ENCODE data around the gene FEN1.

The FEN1 gene

DNA sequence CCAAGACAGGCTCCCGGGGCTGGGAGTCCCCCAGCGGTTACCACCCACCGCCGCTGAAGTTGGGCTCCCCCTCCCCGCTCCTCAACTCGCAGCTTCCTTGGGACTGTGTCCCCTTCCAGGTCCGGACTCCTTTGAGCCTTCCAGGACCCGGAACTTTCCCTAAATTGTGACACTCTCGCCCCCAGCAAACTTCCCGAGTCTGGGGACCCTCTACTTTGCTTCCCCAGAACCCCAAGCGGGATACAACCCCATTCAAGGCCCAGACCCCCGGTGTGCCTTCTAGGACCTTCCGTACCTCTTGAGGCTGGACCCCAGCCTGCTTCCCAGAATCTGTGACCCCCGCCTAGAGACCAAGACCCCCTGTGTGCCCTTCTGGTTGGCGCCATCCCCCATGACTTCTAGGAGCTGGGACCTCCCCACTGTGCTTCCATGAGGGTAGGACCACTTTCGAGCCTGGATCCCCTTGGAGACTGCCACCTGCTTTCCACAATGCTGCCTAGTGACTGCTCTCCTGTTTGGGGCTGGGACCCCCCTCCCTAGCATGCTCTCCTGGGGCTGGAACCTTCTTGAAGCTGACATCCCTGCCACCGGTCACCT, 39.7 kb upstream of the FEN1 start:
- TF ChIP-seq, protein P1, sequence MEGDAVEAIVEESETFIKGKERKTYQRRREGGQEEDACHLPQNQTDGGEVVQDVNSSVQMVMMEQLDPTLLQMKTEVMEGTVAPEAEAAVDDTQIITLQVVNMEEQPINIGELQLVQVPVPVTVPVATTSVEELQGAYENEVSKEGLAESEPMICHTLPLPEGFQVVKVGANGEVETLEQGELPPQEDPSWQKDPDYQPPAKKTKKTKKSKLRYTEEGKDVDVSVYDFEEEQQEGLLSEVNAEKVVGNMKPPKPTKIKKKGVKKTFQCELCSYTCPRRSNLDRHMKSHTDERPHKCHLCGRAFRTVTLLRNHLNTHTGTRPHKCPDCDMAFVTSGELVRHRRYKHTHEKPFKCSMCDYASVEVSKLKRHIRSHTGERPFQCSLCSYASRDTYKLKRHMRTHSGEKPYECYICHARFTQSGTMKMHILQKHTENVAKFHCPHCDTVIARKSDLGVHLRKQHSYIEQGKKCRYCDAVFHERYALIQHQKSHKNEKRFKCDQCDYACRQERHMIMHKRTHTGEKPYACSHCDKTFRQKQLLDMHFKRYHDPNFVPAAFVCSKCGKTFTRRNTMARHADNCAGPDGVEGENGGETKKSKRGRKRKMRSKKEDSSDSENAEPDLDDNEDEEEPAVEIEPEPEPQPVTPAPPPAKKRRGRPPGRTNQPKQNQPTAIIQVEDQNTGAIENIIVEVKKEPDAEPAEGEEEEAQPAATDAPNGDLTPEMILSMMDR (conservative IDR thresholded peaks at IDR 0.05): no peak
- no peak overlapping the region for H3K27ac ChIP-seq

DNA sequence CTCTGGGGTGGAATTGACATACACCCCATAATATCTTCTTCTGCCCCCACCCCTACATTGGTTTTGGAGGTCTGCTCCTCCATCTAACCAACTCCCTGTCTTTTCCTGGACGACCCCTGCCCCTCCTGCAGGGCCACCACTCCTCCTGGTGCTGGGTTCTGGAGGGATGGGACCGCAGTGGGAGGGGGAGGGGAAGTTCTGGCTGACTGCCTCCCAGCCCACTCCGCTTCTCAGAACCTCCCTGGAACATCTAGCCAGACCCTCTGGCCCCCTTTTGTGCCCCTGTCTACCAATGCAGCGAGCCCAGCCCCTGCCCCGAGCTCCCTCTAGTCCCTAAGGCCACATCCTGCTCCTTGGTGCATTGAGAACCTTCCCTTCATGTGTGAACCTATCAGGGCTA, 39.0 kb upstream of the FEN1 start:
- TF ChIP-seq, protein P1 (conservative IDR thresholded peaks at IDR 0.05): no peak
- no peak overlapping the region for H3K27ac ChIP-seq

- H3K27ac ChIP-seq: no peak overlapping the region
- TF ChIP-seq, protein P1 (conservative IDR thresholded peaks at IDR 0.05): no peak
These were observed 37.9 kb upstream of the FEN1 start for GRCh38 chr11:61754534-61755482.

DNA sequence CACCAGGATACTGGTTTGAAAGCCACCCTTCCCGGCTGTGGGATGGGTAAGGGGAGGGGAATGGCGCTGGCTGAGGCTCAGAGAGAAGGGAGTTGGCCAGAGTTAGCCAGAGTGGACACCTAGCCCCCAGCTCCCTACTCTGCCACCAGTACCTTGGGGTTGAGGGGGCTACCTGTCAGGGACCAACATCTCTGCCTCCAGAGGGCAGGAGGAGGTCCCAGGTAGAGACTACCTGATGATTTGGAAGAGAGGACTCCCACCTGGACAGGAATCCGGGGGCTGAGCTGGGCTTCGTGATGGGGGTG, 36.6 kb upstream of the FEN1 start:
- TF ChIP-seq, protein P1 (conservative IDR thresholded peaks at IDR 0.05): no peak
- no peak overlapping the region for H3K27ac ChIP-seq

- TF ChIP-seq, protein P1 (conservative IDR thresholded peaks at IDR 0.05): no peak
- no peak overlapping the region for H3K27ac ChIP-seq
These were observed 36.1 kb upstream of the FEN1 start for GRCh38 chr11:61756452-61757212.

DNA sequence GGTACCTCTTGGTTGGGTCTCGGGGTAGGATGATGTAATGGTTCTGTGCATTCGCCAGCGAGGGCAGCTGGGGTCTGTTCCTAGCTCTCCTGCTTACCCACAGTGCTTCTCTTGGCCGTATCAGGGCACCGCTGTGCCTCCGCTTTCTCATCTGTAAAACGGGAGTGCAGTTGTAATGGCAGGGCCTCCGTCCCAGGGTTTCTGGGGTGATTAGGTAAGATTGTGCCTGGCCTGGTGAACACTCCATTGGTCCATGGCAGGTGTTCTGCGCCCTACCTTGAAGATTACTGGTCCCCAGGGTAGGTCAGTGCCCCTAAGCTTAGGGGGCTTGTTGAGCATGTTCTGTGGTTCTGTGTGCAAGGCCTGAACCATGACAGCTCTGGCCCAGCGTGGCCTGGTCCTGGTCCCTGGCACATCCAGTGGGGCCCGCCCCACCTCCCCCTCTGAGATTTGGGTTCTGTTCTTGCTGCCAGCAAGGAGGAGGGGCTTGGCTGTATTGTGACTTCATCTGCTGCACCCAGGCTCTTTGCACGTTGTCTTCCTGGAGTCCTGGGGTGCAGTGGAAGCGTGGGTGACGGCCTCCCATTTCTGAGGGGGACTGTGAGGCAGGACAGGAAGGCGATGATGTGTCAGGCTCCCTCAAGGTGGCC, 35.4 kb upstream of the FEN1 start:
- TF ChIP-seq, protein P1 (conservative IDR thresholded peaks at IDR 0.05): no peak
- no peak overlapping the region for H3K27ac ChIP-seq

- TF ChIP-seq, protein P1 (conservative IDR thresholded peaks at IDR 0.05): no peak
- H3K27ac ChIP-seq: no peak overlapping the region
These were observed 31.8 kb upstream of the FEN1 start for GRCh38 chr11:61760946-61761345.

Measured in VCaP (cell line).